SIG-M5 (cell line): ENCODE results near the gene UNCX.
A peak's percentile ranks its signal among the peaks of the same experiment; 100 is the strongest.
"Not testable (repeated sequence)": the region's sequence is repeated elsewhere in the genome, so short reads cannot be mapped to it uniquely, and the experiment has no call there.

Experiments
- DNase-seq: peaks from one replicate; lab custom pipeline; 2025; lab: John Stamatoyannopoulos, UW

Gene UNCX

GRCh38 chr7:1232623-1233332, at the start of gene UNCX:
UNCX (plus strand) TSS chr7:1232872; CDS start chr7:1233018, 146 bp downstream.
- DNase-seq = no peak

- no peak for DNase-seq
Observed at GRCh38 chr7:1187127-1187526, 45.5 kb upstream of the UNCX start.

- no peak for DNase-seq
Observed at GRCh38 chr7:1188720-1189294, 43.9 kb upstream of the UNCX start.

- no peak for DNase-seq
Observed at GRCh38 chr7:1189986-1190772, 42.5 kb upstream of the UNCX start.

- peak; percentile 35 for DNase-seq
Observed at GRCh38 chr7:1192171-1192676, 40.4 kb upstream of the UNCX start.

- DNase-seq = no peak
Observed at GRCh38 chr7:1193593-1194424, 38.9 kb upstream of the UNCX start.

GRCh38 chr7:1196441-1196840, 36.2 kb upstream of the UNCX start:
- DNase-seq = not testable (repeated sequence)

GRCh38 chr7:1196950-1197349, 35.7 kb upstream of the UNCX start:
- no peak for DNase-seq

GRCh38 chr7:1197997-1198625, 34.6 kb upstream of the UNCX start:
- no peak for DNase-seq

- DNase-seq = no peak
Observed at GRCh38 chr7:1200045-1200444, 32.6 kb upstream of the UNCX start.

- DNase-seq = no peak
Observed at GRCh38 chr7:1201916-1202315, 30.8 kb upstream of the UNCX start.

GRCh38 chr7:1202914-1203313, 29.8 kb upstream of the UNCX start:
- not testable (repeated sequence) for DNase-seq

- no peak for DNase-seq
Observed at GRCh38 chr7:1204460-1205140, 28.1 kb upstream of the UNCX start.

- DNase-seq = not testable (repeated sequence)
Observed at GRCh38 chr7:1205742-1206141, 26.9 kb upstream of the UNCX start.

GRCh38 chr7:1209097-1209496, 23.6 kb upstream of the UNCX start:
- no peak for DNase-seq

GRCh38 chr7:1210321-1210978, 22.2 kb upstream of the UNCX start:
- no peak for DNase-seq

- DNase-seq = no peak
Observed at GRCh38 chr7:1210979-1211608, 21.6 kb upstream of the UNCX start.

GRCh38 chr7:1211611-1212010, 21.1 kb upstream of the UNCX start:
- DNase-seq = no peak

GRCh38 chr7:1212025-1212424, 20.6 kb upstream of the UNCX start:
- not testable (repeated sequence) for DNase-seq

- DNase-seq = no peak
Observed at GRCh38 chr7:1214516-1214915, 18.2 kb upstream of the UNCX start.
